GM23338 (cell line): Measurements from ENCODE around the gene CDH23. TPM values are rescaled to one million over a fixed set of nuclear protein-coding genes. Genes with fewer than 3 reads are reported as not detected.

Experiments used
- ATAC-seq: fragments of 200-7000 bp; cut with Tn5 transposase; 3 replicates; pipeline ENCODE4 v1.9.1; 2020
- DNase-seq: peaks from one replicate; pipeline ENCODE4 v3.0.0-alpha.2; 2015; ENCODE audit warnings: low spot score
- H2AFZ ChIP-seq: fragments of 200-600 bp; sonication (generic); 2 replicates; pipeline ENCODE4 v1.8.0; 2016; ENCODE audit warnings: antibody characterized with exemption, mild to moderate bottlenecking, moderate library complexity
- H3F3A ChIP-seq: fragments of 200-600 bp; sonication (generic); replicated peaks from 2 replicates; pipeline ENCODE4 v1.8.0; 2017; ENCODE audit warnings: antibody characterized with exemption, mixed run types, low read depth
- H3K27ac ChIP-seq: fragments of 200-600 bp; sonication (generic); 2 replicates; pipeline ENCODE4 v1.6.1; 2016; ENCODE audit warnings: low read depth
- H3K27me3 ChIP-seq: fragments of 200-600 bp; sonication (generic); 2 replicates; pipeline ENCODE4 v1.8.0; 2016; ENCODE audit warnings: mild to moderate bottlenecking, mixed run types, moderate library complexity; ENCODE audit not compliant: insufficient read depth
- H3K36me3 ChIP-seq: fragments of 200-600 bp; sonication (generic); 2 replicates; pipeline ENCODE4 v1.8.0; 2016; ENCODE audit warnings: mild to moderate bottlenecking; ENCODE audit not compliant: insufficient read depth
- H3K4me1 ChIP-seq: fragments of 200-600 bp; sonication (generic); 2 replicates; pipeline ENCODE4 v1.8.0; 2016; ENCODE audit warnings: mild to moderate bottlenecking, moderate library complexity; ENCODE audit not compliant: insufficient read depth
- H3K4me2 ChIP-seq: fragments of 200-600 bp; sonication (generic); 2 replicates; pipeline ENCODE4 v1.7.1; 2017; ENCODE audit warnings: mixed run types
- H3K4me3 ChIP-seq: fragments of 200-600 bp; sonication (generic); 2 replicates; pipeline ENCODE4 v1.6.1; 2016; ENCODE audit warnings: mixed run types
- H3K79me2 ChIP-seq: fragments of 200-600 bp; sonication (generic); replicated peaks from 2 replicates; pipeline ENCODE4 v1.8.0; 2017; ENCODE audit warnings: mild to moderate bottlenecking; ENCODE audit not compliant: insufficient read depth
- H3K9me2 ChIP-seq: fragments of 200-600 bp; sonication (generic); 2 replicates; pipeline ENCODE4 v1.8.0; 2017; ENCODE audit not compliant: insufficient read depth
- H4K20me1 ChIP-seq: fragments of 200-600 bp; sonication (generic); replicated peaks from 2 replicates; pipeline ENCODE4 v1.8.0; 2017; ENCODE audit warnings: mild to moderate bottlenecking; ENCODE audit not compliant: insufficient read depth
- H3K27ac Mint-ChIP-seq: 2 replicates; pipeline ENCODE4 v1.8.0; 2020; ENCODE audit warnings: inconsistent platforms, mild to moderate bottlenecking, moderate library complexity, mixed read lengths
- H3K27me3 Mint-ChIP-seq: 3 replicates; pipeline ENCODE4 v1.8.0; 2022; ENCODE audit warnings: low read depth, mild to moderate bottlenecking, moderate library complexity, mixed read lengths, inconsistent platforms; ENCODE audit not compliant: insufficient read depth, poor library complexity
- H3K36me3 Mint-ChIP-seq: 3 replicates; pipeline ENCODE4 v1.8.0; 2021; ENCODE audit warnings: low read depth, mild to moderate bottlenecking, inconsistent platforms, moderate library complexity, mixed read lengths
- H3K4me1 Mint-ChIP-seq: 3 replicates; pipeline ENCODE4 v1.8.0; 2020; ENCODE audit warnings: mild to moderate bottlenecking, inconsistent platforms, mixed read lengths
- H3K4me3 Mint-ChIP-seq: 3 replicates; pipeline ENCODE4 v1.8.0; 2021; ENCODE audit warnings: moderate library complexity, mild to moderate bottlenecking, inconsistent platforms, mixed read lengths
- H3K9me3 Mint-ChIP-seq: 3 replicates; pipeline ENCODE4 v1.8.0; 2020; ENCODE audit warnings: moderate library complexity, mild to moderate bottlenecking, inconsistent platforms, mixed read lengths
- CREB1 ChIP-seq: fragments of 250-450 bp; sonication (Bioruptor Pico); IDR thresholded peaks from 2 replicates; pipeline ENCODE4 v1.5.0; 2020; ENCODE audit warnings: low read depth, mild to moderate bottlenecking, moderate library complexity
- NANOG ChIP-seq: IDR thresholded peaks from 2 replicates; pipeline ENCODE4 v1.6.1; 2016; ENCODE audit warnings: antibody characterized with exemption, borderline replicate concordance
- POLR2AphosphoS5 ChIP-seq: IDR thresholded peaks from 2 replicates; pipeline ENCODE4 v1.6.1; 2016; ENCODE audit warnings: antibody characterized with exemption, low read depth
- REST ChIP-seq: IDR thresholded peaks from one replicate; pipeline ENCODE4 v1.6.1; 2018; ENCODE audit warnings: antibody characterized with exemption; ENCODE audit not compliant: unreplicated experiment
- STAT1 ChIP-seq: IDR thresholded peaks from one replicate; pipeline ENCODE4 v1.6.1; 2016; ENCODE audit warnings: antibody characterized with exemption; ENCODE audit not compliant: unreplicated experiment
- ZNF331 ChIP-seq: fragments of 250-450 bp; sonication (Bioruptor Pico); IDR thresholded peaks from 2 replicates; pipeline ENCODE4 v1.5.0; 2020; ENCODE audit warnings: low read depth, mild to moderate bottlenecking, moderate library complexity
- ZNF462 ChIP-seq: fragments of 250-450 bp; sonication (Bioruptor Pico); IDR thresholded peaks from 2 replicates; pipeline ENCODE4 v1.5.0; 2020; ENCODE audit warnings: mild to moderate bottlenecking, moderate library complexity
- polyA plus RNA-seq: library from polyadenylated mRNA; unstranded; fragments of >200 nt; fragmentation: Nextera tagmentation; extraction: Ambion mirVana; gene quantifications from 2 replicates; pipeline ENCODE4 v1.2.1, GENCODE V29; 2016
- total RNA-seq: library from RNA; depleted of rRNA; stranded (reverse); fragments of >200 nt; shearing (Covaris generic); gene quantifications from 2 replicates; pipeline ENCODE4 v1.2.3, GENCODE V29; 2014

The CDH23 gene
- total and polyA plus RNA-seq, 2 experiments from 2014 or later, result 0.95 to 4.3 TPM

- DNase-seq (no peak), ATAC-seq (no peak)
- TF ChIP-seq STAT1 (no peak), NANOG (no peak), ZNF331 (no peak), REST (no peak), POLR2AphosphoS5 (no peak), ZNF462 (no peak), CREB1 (CRISPR knock-in tag) (no peak)
- Mint-ChIP-seq H3K4me1 (peaks cover 6% of the 10 kb centered on the region), H3K36me3 (peaks cover 1% of the 10 kb centered on the region; the same call in 1 of the 3 replicates), H3K27me3 (peaks cover 13% of the 10 kb centered on the region), H3K27ac (no peak overlapping the region), H3K4me3 (no peak overlapping the region), H3K9me3 (no peaks in the 10 kb centered on the region; the same call in 2 of the 3 replicates)
- no peak overlapping the region for H3K27ac ChIP-seq
- H4K20me1 ChIP-seq, result no peaks in the 10 kb centered on the region; the same call in none of the 2 replicates
- H3K79me2 ChIP-seq, result no peaks in the 10 kb centered on the region
- no peaks in the 10 kb centered on the region for H3K4me1 ChIP-seq
- no peaks in the 10 kb centered on the region for H3K36me3 ChIP-seq
- H3K9me2 ChIP-seq, result no peaks in the 10 kb centered on the region
- H3K4me2 ChIP-seq, result no peak overlapping the region
- no peak overlapping the region for H2AFZ ChIP-seq
- no peak overlapping the region for H3K4me3 ChIP-seq
- no peaks in the 10 kb centered on the region for H3F3A ChIP-seq
- peaks cover 3% of the 10 kb centered on the region; the same call in 1 of the 2 replicates for H3K27me3 ChIP-seq
These were observed 412.9 kb downstream of the CDH23 start for GRCh38 chr10:71809628-71810027.
